GDM1 (cell line): ENCODE data around the gene GEMIN4.
"Not testable (repeated sequence)": the region's sequence is repeated elsewhere in the genome, so short reads cannot be mapped to it uniquely, and the experiment has no call there.

Source experiments
- DNase-seq: peaks from one replicate; lab custom pipeline; 2025; lab: John Stamatoyannopoulos, UW

Gene GEMIN4

GRCh38 chr17:699345-699744 is 52.7 kb downstream of the GEMIN4 start:
- DNase-seq = no peak

GRCh38 chr17:698096-698495 is 54.0 kb downstream of the GEMIN4 start:
- not testable (repeated sequence) for DNase-seq

DNA sequence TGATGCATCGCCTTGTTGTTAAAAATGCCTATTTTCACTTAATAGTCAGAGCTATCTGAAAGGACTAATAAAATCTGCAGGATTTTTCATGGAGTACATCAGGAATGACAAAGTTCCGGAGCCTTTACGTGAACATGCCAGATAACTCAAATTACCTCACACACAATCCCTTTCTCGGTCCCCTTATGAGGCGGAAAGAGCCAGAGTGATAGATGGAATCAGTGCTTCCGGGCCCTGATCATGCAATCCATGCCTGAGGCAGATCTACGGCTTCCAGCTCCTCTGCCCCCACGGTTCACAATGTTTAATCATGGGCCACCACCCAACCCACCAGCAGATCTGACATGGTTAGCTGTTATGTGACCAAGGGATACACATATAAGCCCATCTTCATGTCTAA is 54.4 kb downstream of the GEMIN4 start:
- DNase-seq = no peak

- no peak for DNase-seq
These were observed 55.7 kb downstream of the GEMIN4 start for GRCh38 chr17:696369-696768.
